A673 (cell line): Measurements from ENCODE around the gene POMGNT2. TPM values are rescaled to one million over a fixed set of nuclear protein-coding genes. Genes with fewer than 3 reads are reported as not detected.

Source experiments
- BruUV-seq: library from RNA; stranded (reverse); fragments of 400-500 nt; replicated peaks from 2 replicates; lab custom pipeline; 2021; lab: Mats Ljungman, UMichigan
- CTCF ChIA-PET: fragments of 300-600 bp; sonication (Branson Sonifier 250); formaldehyde crosslinking; loops from one replicate; lab custom pipeline; 2022; ENCODE audit warnings: antibody characterized with exemption; lab: Charles Lee
- POLR2A ChIA-PET: fragments of 300-600 bp; sonication (Branson Sonifier 250); formaldehyde crosslinking; loops from one replicate; lab custom pipeline; 2022; ENCODE audit warnings: antibody characterized with exemption; ENCODE audit not compliant: low non-redundant PET; lab: Charles Lee
- DNase-seq: peaks from one replicate; pipeline ENCODE4 v3.0.0-alpha.2; 2015; ENCODE audit warnings: low spot score
- H3K27ac ChIP-seq: fragments of 200-600 bp; sonication (generic); 2 replicates; pipeline ENCODE4 v1.5.1; 2016; ENCODE audit warnings: mixed run types, low read depth, mild to moderate bottlenecking, mixed read lengths, antibody characterized with exemption, low read length; ENCODE audit not compliant: poor library complexity, severe bottlenecking
- H3K27me3 ChIP-seq: fragments of 200-600 bp; sonication (generic); replicated peaks from 2 replicates; pipeline ENCODE4 v1.6.1; 2017; ENCODE audit warnings: mixed run types, low read depth, mild to moderate bottlenecking, mixed read lengths, antibody characterized with exemption, low read length; ENCODE audit not compliant: insufficient read depth, poor library complexity
- H3K36me3 ChIP-seq: fragments of 200-600 bp; sonication (generic); 2 replicates; pipeline ENCODE4 v1.6.1; 2016; ENCODE audit warnings: mixed run types, mild to moderate bottlenecking, mixed read lengths, antibody characterized with exemption, low read length; ENCODE audit not compliant: insufficient read depth, poor library complexity, severe bottlenecking
- H3K4me1 ChIP-seq: fragments of 200-600 bp; sonication (generic); 2 replicates; pipeline ENCODE4 v1.6.1; 2017; ENCODE audit warnings: mixed run types, mild to moderate bottlenecking, mixed read lengths, antibody characterized with exemption, low read length; ENCODE audit not compliant: insufficient read depth, poor library complexity, severe bottlenecking
- H3K4me3 ChIP-seq: fragments of 200-600 bp; sonication (generic); 2 replicates; pipeline ENCODE4 v1.5.1; 2016; ENCODE audit warnings: low read depth, mixed run types, mild to moderate bottlenecking, mixed read lengths, low read length; ENCODE audit not compliant: poor library complexity, severe bottlenecking
- H3K9me3 ChIP-seq: fragments of 200-600 bp; sonication (generic); 2 replicates; pipeline ENCODE4 v1.6.1; 2016; ENCODE audit warnings: mixed run types, low read depth, mild to moderate bottlenecking, mixed read lengths, antibody characterized with exemption, low read length; ENCODE audit not compliant: poor library complexity, severe bottlenecking
- EZH2 ChIP-seq: fragments of 200-600 bp; sonication (generic); IDR thresholded peaks from 2 replicates; pipeline ENCODE4 v1.6.1; 2017; ENCODE audit warnings: borderline replicate concordance, low read depth, mild to moderate bottlenecking, mixed read lengths, antibody characterized with exemption, low read length; ENCODE audit not compliant: poor library complexity, severe bottlenecking
- intact Hi-C: fragments of 100-400 bp; cut with micrococcal nuclease; formaldehyde crosslinking; loops from one replicate; pipeline ENCODE4 v1.10.0; 2022; ENCODE audit not compliant: unreplicated experiment
- total RNA-seq: library from RNA; stranded (reverse); gene quantifications from 2 replicates; pipeline ENCODE4 v1.2.3, GENCODE V29; 2021
- TF ChIP-seq, protein P1 (sequence below): fragments of 300-800, 200-600 bp; sonication (generic); conservative IDR thresholded peaks from 2 replicates; pipeline ENCODE4 v1.5.1; 2017; ENCODE audit warnings: low read depth, mild to moderate bottlenecking, antibody characterized with exemption, low read length, moderate library complexity, mixed read lengths

Gene POMGNT2
- total RNA-seq, 1 experiment from 2014 or later, result 6.5 TPM

DNA sequence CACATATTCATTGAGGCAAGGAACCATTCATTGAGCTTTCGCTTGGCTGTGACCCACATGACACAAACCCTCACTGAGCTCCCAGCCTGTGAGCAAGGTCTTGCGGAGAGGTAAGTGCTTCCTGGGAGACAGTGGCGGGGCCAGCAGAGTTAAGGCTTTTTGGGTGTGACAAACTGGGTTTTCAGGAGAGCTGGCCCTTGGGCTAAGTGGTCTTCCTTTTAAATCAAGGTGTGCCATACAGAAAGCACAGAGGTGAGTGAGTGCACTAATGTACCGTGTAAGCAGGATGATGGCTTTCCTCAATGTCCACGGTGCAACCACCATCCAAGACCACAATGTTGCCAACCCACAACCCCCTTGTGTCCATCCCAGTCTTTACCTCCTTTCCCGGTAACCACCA, 28.6 kb downstream of the POMGNT2 start:
- Histone ChIP-seq H3K27me3 (no peaks in the 10 kb centered on the region), H3K9me3 (no peaks in the 10 kb centered on the region), H3K27ac (no peak overlapping the region), H3K4me3 (no peak overlapping the region), H3K4me1 (no peaks in the 10 kb centered on the region), H3K36me3 (no peaks in the 10 kb centered on the region)
- POLR2A ChIA-PET, result no interaction called here
- TF ChIP-seq, protein P1, sequence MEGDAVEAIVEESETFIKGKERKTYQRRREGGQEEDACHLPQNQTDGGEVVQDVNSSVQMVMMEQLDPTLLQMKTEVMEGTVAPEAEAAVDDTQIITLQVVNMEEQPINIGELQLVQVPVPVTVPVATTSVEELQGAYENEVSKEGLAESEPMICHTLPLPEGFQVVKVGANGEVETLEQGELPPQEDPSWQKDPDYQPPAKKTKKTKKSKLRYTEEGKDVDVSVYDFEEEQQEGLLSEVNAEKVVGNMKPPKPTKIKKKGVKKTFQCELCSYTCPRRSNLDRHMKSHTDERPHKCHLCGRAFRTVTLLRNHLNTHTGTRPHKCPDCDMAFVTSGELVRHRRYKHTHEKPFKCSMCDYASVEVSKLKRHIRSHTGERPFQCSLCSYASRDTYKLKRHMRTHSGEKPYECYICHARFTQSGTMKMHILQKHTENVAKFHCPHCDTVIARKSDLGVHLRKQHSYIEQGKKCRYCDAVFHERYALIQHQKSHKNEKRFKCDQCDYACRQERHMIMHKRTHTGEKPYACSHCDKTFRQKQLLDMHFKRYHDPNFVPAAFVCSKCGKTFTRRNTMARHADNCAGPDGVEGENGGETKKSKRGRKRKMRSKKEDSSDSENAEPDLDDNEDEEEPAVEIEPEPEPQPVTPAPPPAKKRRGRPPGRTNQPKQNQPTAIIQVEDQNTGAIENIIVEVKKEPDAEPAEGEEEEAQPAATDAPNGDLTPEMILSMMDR, result no peak
- TF ChIP-seq EZH2, result no peak
- DNase-seq, result no peak
- BruUV-seq, result no TSS peak
- CTCF ChIA-PET, result no interaction called here
- intact Hi-C loops, result no loop called here

DNA sequence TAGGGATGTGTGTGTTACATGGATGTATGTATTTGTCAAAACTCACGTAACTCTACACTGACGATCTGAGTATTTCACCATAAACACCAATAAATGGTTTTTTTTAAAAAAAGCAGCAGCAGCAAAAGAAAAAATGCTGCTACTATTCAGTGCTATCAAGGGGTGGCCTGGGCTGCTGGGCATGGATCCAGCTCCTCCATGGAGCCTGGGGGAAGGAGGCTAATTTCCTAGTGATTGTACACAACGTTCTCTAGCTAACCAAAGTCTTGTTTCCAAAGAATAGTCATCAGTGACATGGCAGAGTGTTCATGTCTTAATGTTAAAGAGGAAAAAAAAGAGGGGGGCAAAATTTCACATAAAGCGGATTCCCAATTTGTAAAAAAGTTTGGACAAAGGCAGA, 29.0 kb downstream of the POMGNT2 start:
- Histone ChIP-seq H3K9me3 (no peaks in the 10 kb centered on the region), H3K4me1 (no peaks in the 10 kb centered on the region), H3K36me3 (no peaks in the 10 kb centered on the region), H3K27me3 (no peaks in the 10 kb centered on the region), H3K27ac (no peak overlapping the region), H3K4me3 (no peak overlapping the region)
- intact Hi-C loops, result no loop called here
- POLR2A ChIA-PET, result no interaction called here
- no peak for DNase-seq
- CTCF ChIA-PET, result no interaction called here
- TF ChIP-seq, protein P1, result no peak
- TF ChIP-seq EZH2, result no peak
- BruUV-seq, result no TSS peak

GRCh38 chr3:43075904-43076661, 29.8 kb downstream of the POMGNT2 start:
- no peak overlapping the region for H3K4me3 ChIP-seq
- CTCF ChIA-PET, result no interaction called here
- intact Hi-C loops, result no loop called here
- no peak for TF ChIP-seq EZH2
- TF ChIP-seq, protein P1, result no peak
- H3K27me3 ChIP-seq, result no peaks in the 10 kb centered on the region
- no TSS peak for BruUV-seq
- no peaks in the 10 kb centered on the region for H3K4me1 ChIP-seq
- H3K9me3 ChIP-seq, result no peaks in the 10 kb centered on the region
- no peaks in the 10 kb centered on the region for H3K36me3 ChIP-seq
- H3K27ac ChIP-seq, result no peak overlapping the region
- POLR2A ChIA-PET, result no interaction called here
- DNase-seq, result no peak
